Common myeloid progenitor, CD34-positive (primary cell): ENCODE data around the gene NBR1.
"Not testable (repeated sequence)": the region's sequence is repeated elsewhere in the genome, so short reads cannot be mapped to it uniquely, and the experiment has no call there.

Experiments used
- CTCF ChIA-PET: fragments of 350-600 bp; sonication (Branson Sonifier 250); formaldehyde crosslinking; loops from one replicate; lab custom pipeline; 2021; ENCODE audit warnings: antibody characterized with exemption; lab: Charles Lee
- POLR2A ChIA-PET: fragments of 350-600 bp; sonication (Branson Sonifier 250); formaldehyde crosslinking; loops from one replicate; lab custom pipeline; 2021; ENCODE audit warnings: antibody characterized with exemption; lab: Charles Lee
- DNase-seq, 3 donors: peaks; one replicate each; pipeline versions ENCODE4 v3.0.0 to v3.0.0-alpha.2; 2013
- H3K27ac ChIP-seq, 2 experiments: 1 replicate in 1 of 2; 2 replicates in 1 of 2; pipeline ENCODE4 v1.7.0; 2013; ENCODE audit warnings: inconsistent platforms in 2 of 2, low read length in 2 of 2, mild to moderate bottlenecking in 2 of 2, low read depth in 1 of 2, moderate library complexity in 1 of 2; ENCODE audit not compliant: severe bottlenecking in 2 of 2, insufficient read depth in 1 of 2, poor library complexity in 1 of 2
- H3K27me3 ChIP-seq, 5 experiments: replicated peaks in 2 of 5; 1 replicate in 3 of 5; 2 replicates in 2 of 5; pipeline versions ENCODE4 v1.6.1 to v1.7.0; 2013; ENCODE audit warnings: low read length in 4 of 5, mild to moderate bottlenecking in 2 of 5, moderate library complexity in 2 of 5, inconsistent platforms in 1 of 5; ENCODE audit not compliant: insufficient read depth in 5 of 5, control insufficient read depth in 4 of 5
- H3K36me3 ChIP-seq, 4 experiments: 1 replicate in 2 of 4; 2 replicates in 2 of 4; pipeline versions ENCODE4 v1.6.1 to v1.7.0; 2013; ENCODE audit warnings: low read length in 3 of 4, control low read depth in 1 of 4, mild to moderate bottlenecking in 1 of 4; ENCODE audit not compliant: control insufficient read depth in 4 of 4, insufficient read depth in 4 of 4
- H3K4me1 ChIP-seq, 4 experiments: 1 replicate in 3 of 4; 2 replicates in 1 of 4; pipeline versions ENCODE4 v1.6.1 to v1.7.1; 2013; ENCODE audit warnings: low read length in 3 of 4, mild to moderate bottlenecking in 3 of 4, control low read depth in 1 of 4, inconsistent platforms in 1 of 4, moderate library complexity in 1 of 4; ENCODE audit not compliant: control insufficient read depth in 4 of 4, insufficient read depth in 4 of 4; ENCODE audit errors: control extremely low read depth in 1 of 4
- H3K4me3 ChIP-seq, 7 experiments: 1 replicate in 4 of 7; 2 replicates in 3 of 7; pipeline versions ENCODE4 v1.5.1 to v1.7.0; 2013; ENCODE audit warnings: mild to moderate bottlenecking in 7 of 7, low read length in 6 of 7, moderate library complexity in 6 of 7, inconsistent platforms in 2 of 7, low read depth in 2 of 7, control low read depth in 1 of 7; ENCODE audit not compliant: insufficient read depth in 4 of 7, control insufficient read depth in 1 of 7; ENCODE audit errors: extremely low read depth in 1 of 7
- H3K9me3 ChIP-seq, 5 experiments: 1 replicate in 4 of 5; 2 replicates in 1 of 5; pipeline versions ENCODE4 v1.6.1 to v1.7.1; 2013; ENCODE audit warnings: low read length in 4 of 5, mild to moderate bottlenecking in 2 of 5, inconsistent platforms in 1 of 5, low read depth in 1 of 5, moderate library complexity in 1 of 5; ENCODE audit not compliant: control insufficient read depth in 4 of 5, insufficient read depth in 2 of 5; ENCODE audit errors: control extremely low read depth in 1 of 5
- WGBS: methylation state at CpG from one replicate; pipeline ENCODE4 v1.1.5; 2013; ENCODE audit not compliant: insufficient coverage; 5-methylcytosine and 5-hydroxymethylcytosine counted together

NBR1 gene

GRCh38 chr17:43155666-43156065, 15.3 kb upstream of the NBR1 start:
- H3K4me3 ChIP-seq: no peak overlapping the region
- H3K36me3 ChIP-seq: peaks cover 0 to 12% (median 0%) of the 10 kb centered on the region in 4 experiments
- H3K4me1 ChIP-seq: no peaks in the 10 kb centered on the region
- CTCF ChIA-PET: no interaction called here
- H3K27ac ChIP-seq: no peak overlapping the region
- WGBS: 100% methylated on average over 3 of the region's 3 CpGs
- no peaks in the 10 kb centered on the region for H3K27me3 ChIP-seq
- H3K9me3 ChIP-seq: no peaks in the 10 kb centered on the region
- POLR2A ChIA-PET: no interaction called here
- DNase-seq: no peak

GRCh38 chr17:43159232-43159631, 11.8 kb upstream of the NBR1 start:
- H3K9me3 ChIP-seq, H3K4me1 ChIP-seq, DNase-seq, CTCF ChIA-PET, H3K27me3 ChIP-seq, H3K27ac ChIP-seq, POLR2A ChIA-PET, H3K4me3 ChIP-seq: not testable (repeated sequence)
- H3K36me3 ChIP-seq: peaks cover 0 to 10% (median 0%) of the 10 kb centered on the region in 4 experiments
- no CpG with 5 or more reads among the region's 25 CpGs for WGBS

- CTCF ChIA-PET, H3K4me1 ChIP-seq, POLR2A ChIA-PET, H3K9me3 ChIP-seq, H3K27me3 ChIP-seq, DNase-seq, H3K4me3 ChIP-seq, H3K27ac ChIP-seq: not testable (repeated sequence)
- 97% methylated on average over 4 of the region's 8 CpGs for WGBS
- peaks cover 0 to 10% (median 0%) of the 10 kb centered on the region in 4 experiments for H3K36me3 ChIP-seq
Observed at GRCh38 chr17:43159957-43160356, 11.1 kb upstream of the NBR1 start.

- H3K36me3 ChIP-seq, H3K27me3 ChIP-seq, CTCF ChIA-PET, POLR2A ChIA-PET, DNase-seq, H3K9me3 ChIP-seq, H3K4me3 ChIP-seq, H3K27ac ChIP-seq: not testable (repeated sequence)
- peaks cover 0 to 19% (median 9%) of the 10 kb centered on the region in 4 experiments for H3K4me1 ChIP-seq
Observed at GRCh38 chr17:43165971-43166370, 5.0 kb upstream of the NBR1 start.

- peak overlapping the region; percentile 60 to 98 (median 86) for H3K4me3 ChIP-seq
- POLR2A ChIA-PET: interaction anchor here (0.5 to 1.9 kb wide), 4 partner anchors 42 to 145 kb away, joined by 3 to 7 read pairs (median 5); partner anchors contain the start of genes BRCA1 and TMEM106A
- WGBS: 0% methylated on average over 27 of the region's 29 CpGs
- H3K36me3 ChIP-seq: peaks cover 0 to 7% (median under 1%) of the 10 kb centered on the region in 4 experiments
- DNase-seq: peak; percentile 18 to 70 (median 56)
- CTCF ChIA-PET: interaction anchor here (1.7 kb wide), 1 partner anchor 144 kb away, joined by 3 read pairs; no protein-coding TSS in a partner anchor
- peaks cover 12 to 43% (median 31%) of the 10 kb centered on the region in 4 experiments for H3K4me1 ChIP-seq
- no peaks in the 10 kb centered on the region for H3K27me3 ChIP-seq
- H3K27ac ChIP-seq: peak overlapping the region; percentile 99 to 100
- H3K9me3 ChIP-seq: no peaks in the 10 kb centered on the region
Observed at GRCh38 chr17:43169561-43170139, 1.4 kb upstream of the NBR1 start.

- H3K27ac ChIP-seq: peak overlapping the region; percentile 99 to 100
- ChIA-PET POLR2A (interaction anchor here (1.5 to 2.7 kb wide), 4 partner anchors 42 to 146 kb away, joined by 4 to 15 read pairs (median 6); partner anchors contain the start of genes BRCA1 and TMEM106A), CTCF (no interaction called here)
- H3K36me3 ChIP-seq: peaks cover 0 to 7% (median under 1%) of the 10 kb centered on the region in 4 experiments
- under 1% methylated on average over 24 of the region's 27 CpGs for WGBS
- H3K27me3 ChIP-seq: no peaks in the 10 kb centered on the region
- DNase-seq: peak; percentile 96 to 98 (median 97)
- peaks cover 12 to 43% (median 31%) of the 10 kb centered on the region in 4 experiments for H3K4me1 ChIP-seq
- H3K4me3 ChIP-seq: peak overlapping the region; percentile 60 to 98 (median 86)
- H3K9me3 ChIP-seq: no peaks in the 10 kb centered on the region
Observed at GRCh38 chr17:43170140-43170765, 761 bp upstream of the NBR1 start.
